ENCODE data around the gene MEIKIN. TPM values are rescaled to one million over a fixed set of nuclear protein-coding genes. Genes with fewer than 3 reads are reported as not detected.

The MEIKIN gene
- total RNA-seq, 1 experiment from 2014 or later, result not detected

DNA sequence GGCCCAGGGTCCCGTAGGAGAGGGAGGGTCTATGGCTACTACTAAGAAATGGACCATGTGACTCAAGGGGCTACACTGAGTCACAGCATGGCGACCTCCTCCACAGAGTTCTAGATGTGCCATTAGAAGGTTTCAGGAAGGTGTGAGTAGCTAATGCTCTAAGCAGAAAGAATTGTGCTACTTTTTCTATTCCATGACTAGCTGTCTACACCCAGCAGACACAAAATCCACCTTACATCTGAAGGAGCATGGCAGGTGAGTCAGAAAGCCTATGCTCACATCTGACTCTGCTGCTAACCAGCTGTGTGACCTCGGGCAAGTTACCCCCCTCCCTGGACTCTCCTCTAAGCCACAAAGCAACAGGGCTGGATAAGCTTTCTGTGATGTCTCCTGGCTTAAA lies 14.4 kb upstream of the MEIKIN start:
- no peaks in the 10 kb centered on the region for H3K79me2 ChIP-seq (ENCODE audit: low read depth)
- H3K36me3 ChIP-seq (ENCODE audit: low read depth), result no peaks in the 10 kb centered on the region
- H3K4me2 ChIP-seq, result no peak overlapping the region
- H3F3A ChIP-seq (ENCODE audit: insufficient read depth, low read depth), result no peaks in the 10 kb centered on the region
- ChIA-PET CTCF (no interaction called here), POLR2A (ENCODE audit: unreplicated experiment) (no interaction called here)
- TF ChIP-seq, protein P1, sequence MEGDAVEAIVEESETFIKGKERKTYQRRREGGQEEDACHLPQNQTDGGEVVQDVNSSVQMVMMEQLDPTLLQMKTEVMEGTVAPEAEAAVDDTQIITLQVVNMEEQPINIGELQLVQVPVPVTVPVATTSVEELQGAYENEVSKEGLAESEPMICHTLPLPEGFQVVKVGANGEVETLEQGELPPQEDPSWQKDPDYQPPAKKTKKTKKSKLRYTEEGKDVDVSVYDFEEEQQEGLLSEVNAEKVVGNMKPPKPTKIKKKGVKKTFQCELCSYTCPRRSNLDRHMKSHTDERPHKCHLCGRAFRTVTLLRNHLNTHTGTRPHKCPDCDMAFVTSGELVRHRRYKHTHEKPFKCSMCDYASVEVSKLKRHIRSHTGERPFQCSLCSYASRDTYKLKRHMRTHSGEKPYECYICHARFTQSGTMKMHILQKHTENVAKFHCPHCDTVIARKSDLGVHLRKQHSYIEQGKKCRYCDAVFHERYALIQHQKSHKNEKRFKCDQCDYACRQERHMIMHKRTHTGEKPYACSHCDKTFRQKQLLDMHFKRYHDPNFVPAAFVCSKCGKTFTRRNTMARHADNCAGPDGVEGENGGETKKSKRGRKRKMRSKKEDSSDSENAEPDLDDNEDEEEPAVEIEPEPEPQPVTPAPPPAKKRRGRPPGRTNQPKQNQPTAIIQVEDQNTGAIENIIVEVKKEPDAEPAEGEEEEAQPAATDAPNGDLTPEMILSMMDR (conservative IDR thresholded peaks at IDR 0.05), result no peak
- TF ChIP-seq EZH2 (IDR thresholded peaks at IDR 0.05; ENCODE audit: low read depth), result no peak
- no peak overlapping the region for H3K27ac ChIP-seq
- no peaks in the 10 kb centered on the region for H3K27me3 ChIP-seq (ENCODE audit: insufficient read depth, low read depth)
- no peak for DNase-seq
- no peaks in the 10 kb centered on the region for H3K9me3 ChIP-seq (ENCODE audit: insufficient read depth, low read depth)
- H3K9me2 ChIP-seq (ENCODE audit: insufficient read depth), result no peaks in the 10 kb centered on the region
- BruUV-seq (replicated peaks), result no TSS peak
- H2AFZ ChIP-seq, result no peak overlapping the region
- H4K20me1 ChIP-seq (ENCODE audit: insufficient read depth), result no peaks in the 10 kb centered on the region
- intact Hi-C loops (cut with micrococcal nuclease; ENCODE audit: unreplicated experiment), result no loop called here
- H3K4me3 ChIP-seq, result no peak overlapping the region
- no peaks in the 10 kb centered on the region for H3K4me1 ChIP-seq (replicated peaks; ENCODE audit: insufficient read depth)

DNA sequence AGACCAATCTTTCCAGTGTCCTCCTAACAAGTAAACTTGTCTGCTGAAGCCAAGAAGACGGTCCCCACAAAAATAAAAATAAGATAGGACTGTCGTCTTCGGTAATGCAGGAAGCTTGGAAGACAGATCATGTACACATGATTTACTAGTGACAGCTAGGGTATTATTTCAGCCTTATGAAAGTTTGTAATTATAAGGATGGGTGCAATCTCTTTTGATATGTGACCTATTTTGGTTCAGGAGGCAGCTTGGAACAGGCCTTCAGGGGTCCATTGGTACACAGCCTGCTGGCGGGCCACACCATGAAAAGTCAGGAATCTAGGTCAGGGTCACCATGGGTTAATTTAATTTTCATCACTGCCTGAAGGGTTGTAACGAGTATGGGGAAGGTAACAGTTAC lies 13.7 kb upstream of the MEIKIN start:
- Histone ChIP-seq H3K79me2 (ENCODE audit: low read depth) (no peaks in the 10 kb centered on the region), H2AFZ (no peak overlapping the region), H3K27ac (no peak overlapping the region), H3K4me3 (no peak overlapping the region), H3K9me2 (ENCODE audit: insufficient read depth) (no peaks in the 10 kb centered on the region), H3K36me3 (ENCODE audit: low read depth) (no peaks in the 10 kb centered on the region), H3K4me2 (no peak overlapping the region), H3K27me3 (ENCODE audit: insufficient read depth, low read depth) (no peaks in the 10 kb centered on the region), H4K20me1 (ENCODE audit: insufficient read depth) (no peaks in the 10 kb centered on the region), H3K9me3 (ENCODE audit: insufficient read depth, low read depth) (no peaks in the 10 kb centered on the region), H3F3A (ENCODE audit: insufficient read depth, low read depth) (no peaks in the 10 kb centered on the region), H3K4me1 (replicated peaks; ENCODE audit: insufficient read depth) (no peaks in the 10 kb centered on the region)
- intact Hi-C loops (cut with micrococcal nuclease; ENCODE audit: unreplicated experiment), result no loop called here
- DNase-seq, result no peak
- no TSS peak for BruUV-seq (replicated peaks)
- POLR2A ChIA-PET (ENCODE audit: unreplicated experiment), result no interaction called here
- TF ChIP-seq, protein P1 (conservative IDR thresholded peaks at IDR 0.05), result no peak
- TF ChIP-seq EZH2 (IDR thresholded peaks at IDR 0.05; ENCODE audit: low read depth), result no peak
- CTCF ChIA-PET, result no interaction called here

DNA sequence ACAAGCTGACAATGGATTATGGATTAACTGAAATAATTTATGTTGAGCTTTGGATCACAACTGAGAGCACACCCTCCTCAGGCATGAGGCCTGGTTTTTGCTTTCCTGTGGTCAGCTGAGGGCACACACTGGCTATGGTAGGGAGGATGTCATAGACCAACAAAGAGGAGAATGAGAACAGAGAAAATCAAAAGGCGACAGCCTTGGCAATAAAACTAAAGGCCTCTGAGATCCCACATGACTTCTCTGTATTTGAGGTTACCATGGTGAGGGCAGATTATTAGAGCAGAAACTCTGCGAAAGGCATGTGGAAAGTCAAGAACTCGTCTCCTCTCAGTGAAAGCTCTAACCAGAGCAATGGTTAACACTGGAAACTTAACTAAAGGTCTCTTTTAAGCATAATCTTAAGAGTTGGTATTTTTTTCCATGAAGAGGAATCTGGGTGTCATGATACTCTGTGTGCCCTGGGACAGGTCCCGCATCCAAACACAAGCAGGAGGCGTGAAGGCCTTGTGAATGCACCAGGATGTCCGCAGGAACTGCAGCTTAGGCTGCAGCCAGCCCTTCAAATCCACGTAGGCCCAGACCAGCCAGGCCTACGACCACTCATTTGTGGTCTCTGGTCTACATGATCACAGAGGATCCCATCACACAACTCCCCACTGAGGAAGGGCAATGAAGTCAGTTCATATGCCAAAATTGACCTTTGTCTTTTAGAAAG lies 12.4 kb upstream of the MEIKIN start:
- no peaks in the 10 kb centered on the region for H4K20me1 ChIP-seq (ENCODE audit: insufficient read depth)
- no peaks in the 10 kb centered on the region for H3K27me3 ChIP-seq (ENCODE audit: insufficient read depth, low read depth)
- no TSS peak for BruUV-seq (replicated peaks)
- ChIA-PET POLR2A (ENCODE audit: unreplicated experiment) (no interaction called here), CTCF (no interaction called here)
- intact Hi-C loops (cut with micrococcal nuclease; ENCODE audit: unreplicated experiment), result no loop called here
- no peak overlapping the region for H3K27ac ChIP-seq
- H3K9me3 ChIP-seq (ENCODE audit: insufficient read depth, low read depth), result no peaks in the 10 kb centered on the region
- no peak overlapping the region for H2AFZ ChIP-seq
- H3K36me3 ChIP-seq (ENCODE audit: low read depth), result no peaks in the 10 kb centered on the region
- H3K4me2 ChIP-seq, result no peak overlapping the region
- no peaks in the 10 kb centered on the region; the same call in 1 of the 2 replicates for H3K9me2 ChIP-seq (ENCODE audit: insufficient read depth)
- TF ChIP-seq EZH2 (IDR thresholded peaks at IDR 0.05; ENCODE audit: low read depth), result no peak
- TF ChIP-seq, protein P1 (conservative IDR thresholded peaks at IDR 0.05), result no peak
- no peaks in the 10 kb centered on the region for H3K79me2 ChIP-seq (ENCODE audit: low read depth)
- no peak for DNase-seq
- H3K4me1 ChIP-seq (replicated peaks; ENCODE audit: insufficient read depth), result no peaks in the 10 kb centered on the region
- H3K4me3 ChIP-seq, result no peak overlapping the region
- H3F3A ChIP-seq (ENCODE audit: insufficient read depth, low read depth), result no peaks in the 10 kb centered on the region

Data from PC-9 (cell line).